Measurements from ENCODE around the gene INHA.

The INHA gene

GRCh38 chr2:219619235-219619634 is 47.1 kb downstream of the INHA start:
- Histone ChIP-seq H3K4me1 (peaks cover 0 to 13% (median 8%) of the 10 kb centered on the region in 10 experiments; a peak in 10 of 20 replicates), H3K27ac (no peak overlapping the region), H3K36me3 (peaks cover 20 to 31% (median 27%) of the 10 kb centered on the region in 11 experiments), H3K9ac (no peak overlapping the region), H4K20me1 (peaks cover 0 to 10% (median 0%) of the 10 kb centered on the region in 11 experiments; a peak in 3 of 22 replicates), H3K4me2 (no peak overlapping the region), H3K4me3 (no peak overlapping the region), H3K27me3 (no peaks in the 10 kb centered on the region), H3K9me3 (replicated peaks in 1 of 11) (no peaks in the 10 kb centered on the region)
- no peak for TF ChIP-seq Cebpa-rat (IDR thresholded peaks at IDR 0.05)

- TF ChIP-seq Cebpa-rat (IDR thresholded peaks at IDR 0.05), result no peak
- H3K36me3 ChIP-seq, result peaks cover 11 to 18% (median 14%) of the 10 kb centered on the region in 11 experiments
- no peaks in the 10 kb centered on the region for H3K9me3 ChIP-seq (replicated peaks in 1 of 11)
- peaks cover 0 to 5% (median 0%) of the 10 kb centered on the region in 11 experiments; a peak in 3 of 22 replicates for H3K27me3 ChIP-seq
- no peak overlapping the region for H3K4me3 ChIP-seq
- H3K27ac ChIP-seq, result no peak overlapping the region
- no peak overlapping the region for H3K4me2 ChIP-seq
- no peaks in the 10 kb centered on the region for H4K20me1 ChIP-seq
- no peak overlapping the region for H3K9ac ChIP-seq
- peaks cover 0 to 8% (median 0%) of the 10 kb centered on the region in 10 experiments; a peak in 2 of 20 replicates for H3K4me1 ChIP-seq
Observed at GRCh38 chr2:219620546-219620945, 48.4 kb downstream of the INHA start.

GRCh38 chr2:219621935-219622334 is 49.8 kb downstream of the INHA start:
- peaks cover 0 to 8% (median 0%) of the 10 kb centered on the region in 10 experiments; a peak in 1 of 20 replicates for H3K4me1 ChIP-seq
- H3K4me2 ChIP-seq, result peak overlapping the region in 1 of 11 experiments; percentile 15; a peak in 1 of 22 replicates
- H3K36me3 ChIP-seq, result peaks cover 0 to 4% (median under 1%) of the 10 kb centered on the region in 11 experiments; a peak in 10 of 22 replicates
- H3K4me3 ChIP-seq, result no peak overlapping the region
- H4K20me1 ChIP-seq, result peaks cover 0 to 6% (median 0%) of the 10 kb centered on the region in 11 experiments; a peak in 2 of 22 replicates
- peaks cover 8 to 17% (median 10%) of the 10 kb centered on the region in 11 experiments for H3K27me3 ChIP-seq
- no peak for TF ChIP-seq Cebpa-rat (IDR thresholded peaks at IDR 0.05)
- H3K27ac ChIP-seq, result no peak overlapping the region
- no peak overlapping the region for H3K9ac ChIP-seq
- no peaks in the 10 kb centered on the region for H3K9me3 ChIP-seq (replicated peaks in 1 of 11)

- Histone ChIP-seq H3K4me2 (no peak overlapping the region), H3K27me3 (peaks cover 14 to 23% (median 16%) of the 10 kb centered on the region in 11 experiments), H3K27ac (no peak overlapping the region), H3K36me3 (no peaks in the 10 kb centered on the region), H3K9me3 (replicated peaks in 1 of 11) (no peaks in the 10 kb centered on the region), H3K4me1 (peaks cover 0 to 9% (median 0%) of the 10 kb centered on the region in 10 experiments; a peak in 1 of 20 replicates), H3K4me3 (no peak overlapping the region), H3K9ac (no peak overlapping the region), H4K20me1 (peaks cover 0 to 6% (median 0%) of the 10 kb centered on the region in 11 experiments; a peak in 3 of 22 replicates)
- no peak for TF ChIP-seq Cebpa-rat (IDR thresholded peaks at IDR 0.05)
Observed at GRCh38 chr2:219622472-219622871, 50.4 kb downstream of the INHA start.

GRCh38 chr2:219624565-219624964 is 52.5 kb downstream of the INHA start:
- no peak overlapping the region for H3K9ac ChIP-seq
- peaks cover 0 to 6% (median 0%) of the 10 kb centered on the region in 11 experiments; a peak in 3 of 22 replicates for H4K20me1 ChIP-seq
- H3K4me1 ChIP-seq, result peaks cover 9 to 28% (median 16%) of the 10 kb centered on the region in 10 experiments; a peak in 18 of 20 replicates
- no peak overlapping the region for H3K4me3 ChIP-seq
- no peak overlapping the region for H3K4me2 ChIP-seq
- no peak overlapping the region for H3K27ac ChIP-seq
- no peak for TF ChIP-seq Cebpa-rat (IDR thresholded peaks at IDR 0.05)
- H3K27me3 ChIP-seq, result peaks cover 28 to 42% (median 32%) of the 10 kb centered on the region in 11 experiments
- H3K36me3 ChIP-seq, result no peaks in the 10 kb centered on the region
- no peaks in the 10 kb centered on the region for H3K9me3 ChIP-seq (replicated peaks in 1 of 11)

GRCh38 chr2:219625179-219625578 is 53.1 kb downstream of the INHA start:
- Histone ChIP-seq H3K9me3 (replicated peaks in 1 of 11) (no peaks in the 10 kb centered on the region), H3K4me3 (no peak overlapping the region)
- TF ChIP-seq Cebpa-rat (IDR thresholded peaks at IDR 0.05), result no peak

More at GRCh38 chr2:219625179-219625578, 53.1 kb downstream of the INHA start:
- peaks cover 0 to 6% (median 0%) of the 10 kb centered on the region in 11 experiments; a peak in 4 of 22 replicates for H4K20me1 ChIP-seq
- H3K4me2 ChIP-seq, result no peak overlapping the region
- H3K27ac ChIP-seq, result no peak overlapping the region
- H3K9ac ChIP-seq, result no peak overlapping the region
- H3K4me1 ChIP-seq, result peaks cover 9 to 28% (median 16%) of the 10 kb centered on the region in 10 experiments; a peak in 18 of 20 replicates
- H3K36me3 ChIP-seq, result no peaks in the 10 kb centered on the region
- peaks cover 28 to 42% (median 32%) of the 10 kb centered on the region in 11 experiments for H3K27me3 ChIP-seq
